Small intestine (tissue), 7 donors: ENCODE data around the gene R3HDM2. TPM values are rescaled to one million over a fixed set of nuclear protein-coding genes. Genes with fewer than 3 reads are reported as not detected.

Experiments
- DNase-seq, 2 donors: peaks; one replicate each; pipeline versions ENCODE4 v3.0.0 to v3.0.0-alpha.2; 2013
- FAIRE-seq: peaks from 2 replicates; lab custom pipeline; 2012; peaks lifted over from hg19 to GRCh38; lab: Jason Lieb, UNC
- H3K27ac ChIP-seq, 3 donors: one replicate each; pipeline ENCODE4 v1.5.1; 2013; ENCODE audit warnings: low read length in 2 of 3, mild to moderate bottlenecking in 2 of 3, control low read depth in 1 of 3, inconsistent platforms in 1 of 3, low read depth in 1 of 3, moderate library complexity in 1 of 3
- H3K27me3 ChIP-seq, 3 donors: one replicate each; pipeline ENCODE4 v1.6.1; 2013; ENCODE audit warnings: low read length in 3 of 3, inconsistent platforms in 1 of 3; ENCODE audit not compliant: control insufficient read depth in 3 of 3, insufficient read depth in 3 of 3
- H3K36me3 ChIP-seq, 3 donors: one replicate each; pipeline ENCODE4 v1.6.1; 2013; ENCODE audit warnings: low read length in 3 of 3, inconsistent platforms in 1 of 3, low read depth in 1 of 3, mild to moderate bottlenecking in 1 of 3, moderate library complexity in 1 of 3; ENCODE audit not compliant: control insufficient read depth in 3 of 3, insufficient read depth in 2 of 3
- H3K4me1 ChIP-seq, 3 donors: one replicate each; pipeline ENCODE4 v1.6.1; 2013; ENCODE audit warnings: low read length in 2 of 3, inconsistent platforms in 1 of 3, low read depth in 1 of 3, mild to moderate bottlenecking in 1 of 3, moderate library complexity in 1 of 3; ENCODE audit not compliant: control insufficient read depth in 3 of 3, insufficient read depth in 2 of 3
- H3K4me3 ChIP-seq, 3 donors: one replicate each; pipeline ENCODE4 v1.5.1; 2013; ENCODE audit warnings: low read length in 3 of 3, control low read depth in 1 of 3, inconsistent platforms in 1 of 3, low read depth in 1 of 3, mild to moderate bottlenecking in 1 of 3, moderate library complexity in 1 of 3
- H3K9me3 ChIP-seq, 2 donors: one replicate each; pipeline ENCODE4 v1.6.1; 2013; ENCODE audit warnings: low read depth in 1 of 2, low read length in 1 of 2; ENCODE audit not compliant: control insufficient read depth in 2 of 2, insufficient read depth in 1 of 2
- WGBS, 3 donors: extraction: QIAGEN DNeasy Blood & Tissue Kit; methylation state at CpG; one replicate each; pipeline ENCODE4 v1.1.7; 2013; 5-methylcytosine and 5-hydroxymethylcytosine counted together
- polyA plus RNA-seq, 4 donors: library from polyadenylated mRNA; stranded (reverse) in 3 of 4; unstranded in 1 of 4; fragments of 200-250 nt in 3 of 4; fragments of 120-200 nt in 1 of 4; gene quantifications; one replicate each; pipeline versions ENCODE4 v1.2.1 to v1.2.3, GENCODE V29; 2013
- donor health status: healthy with polysubstance abuse.
- donor health status: control.
- donor health status: control.
- donor health status: Bipolar disorder and iron deficiency.
- donor health status: healthy.

R3HDM2 gene
- polyA plus RNA-seq, 4 donors: 14.5 to 62.4 (median 18.7) TPM

GRCh38 chr12:57475271-57476161 is 44.7 kb upstream of the R3HDM2 start:
- Histone ChIP-seq H3K4me1 (peaks cover 0 to 32% (median 5%) of the 10 kb centered on the region in 3 donors), H3K36me3 (peaks cover 0 to 15% (median 0%) of the 10 kb centered on the region in 3 donors), H3K9me3 (no peaks in the 10 kb centered on the region), H3K27ac (peak overlapping the region in 1 of 3 donors; percentile 12), H3K4me3 (peak overlapping the region; percentile 8 to 48 (median 35)), H3K27me3 (peaks cover 0 to 49% (median 0%) of the 10 kb centered on the region in 3 donors)
- WGBS, 3 donors: 7 to 19% (median 12%) methylated on average over 64 to 84 of the region's 84 CpGs
- FAIRE-seq: no peak
- peak in 1 of 2 donors; percentile 77 for DNase-seq

- WGBS, 3 donors: 18 to 58% (median 34%) methylated on average over 7 of the region's 7 CpGs
These were observed 44.0 kb upstream of the R3HDM2 start for GRCh38 chr12:57474862-57475261.

GRCh38 chr12:57474430-57474829 is 43.6 kb upstream of the R3HDM2 start:
- Histone ChIP-seq H3K9me3 (no peaks in the 10 kb centered on the region), H3K36me3 (peaks cover 0 to 16% (median 0%) of the 10 kb centered on the region in 3 donors), H3K4me1 (peaks cover 0 to 39% (median 8%) of the 10 kb centered on the region in 3 donors), H3K27ac (no peak overlapping the region), H3K27me3 (peaks cover 0 to 47% (median 0%) of the 10 kb centered on the region in 3 donors), H3K4me3 (no peak overlapping the region)
- WGBS, 3 donors: 42 to 71% (median 53%) methylated on average over 8 of the region's 8 CpGs
- DNase-seq: peak in 1 of 2 donors; percentile 9
- FAIRE-seq: no peak

More at GRCh38 chr12:57474862-57475261, 44.0 kb upstream of the R3HDM2 start:
- H3K36me3 ChIP-seq: peaks cover 0 to 15% (median 0%) of the 10 kb centered on the region in 3 donors
- peaks cover 0 to 49% (median 0%) of the 10 kb centered on the region in 3 donors for H3K27me3 ChIP-seq
- no peak for FAIRE-seq
- no peak for DNase-seq
- H3K9me3 ChIP-seq: no peaks in the 10 kb centered on the region
- peaks cover 0 to 37% (median 8%) of the 10 kb centered on the region in 3 donors for H3K4me1 ChIP-seq
- H3K4me3 ChIP-seq: peak overlapping the region in 1 of 3 donors; percentile 35
- no peak overlapping the region for H3K27ac ChIP-seq

GRCh38 chr12:57473886-57474285 is 43.0 kb upstream of the R3HDM2 start:
- DNase-seq (no peak), FAIRE-seq (no peak)
- 89 to 91% (median 91%) methylated on average over 5 of the region's 5 CpGs for WGBS, 3 donors
- Histone ChIP-seq H3K27me3 (peaks cover 0 to 44% (median 0%) of the 10 kb centered on the region in 3 donors), H3K27ac (no peak overlapping the region), H3K4me3 (no peak overlapping the region), H3K36me3 (peaks cover 0 to 18% (median 0%) of the 10 kb centered on the region in 3 donors), H3K4me1 (peaks cover 0 to 41% (median 8%) of the 10 kb centered on the region in 3 donors), H3K9me3 (no peaks in the 10 kb centered on the region)

- Histone ChIP-seq H3K27ac (no peak overlapping the region), H3K36me3 (peaks cover 0 to 18% (median 0%) of the 10 kb centered on the region in 3 donors), H3K4me3 (no peak overlapping the region), H3K27me3 (peaks cover 0 to 43% (median 0%) of the 10 kb centered on the region in 3 donors), H3K4me1 (peaks cover 0 to 41% (median 8%) of the 10 kb centered on the region in 3 donors), H3K9me3 (no peaks in the 10 kb centered on the region)
- DNase-seq: no peak
- 49 to 63% (median 52%) methylated on average over 3 of the region's 3 CpGs for whole genome bisulfite sequencing, 3 donors
- FAIRE-seq: no peak
These were observed 42.5 kb upstream of the R3HDM2 start for GRCh38 chr12:57473392-57473791.

GRCh38 chr12:57472391-57472790 is 41.5 kb upstream of the R3HDM2 start:
- H3K4me3 ChIP-seq: no peak overlapping the region
- FAIRE-seq: no peak
- no peaks in the 10 kb centered on the region for H3K9me3 ChIP-seq
- peaks cover 0 to 41% (median 0%) of the 10 kb centered on the region in 3 donors for H3K27me3 ChIP-seq
- peaks cover 0 to 41% (median 8%) of the 10 kb centered on the region in 3 donors for H3K4me1 ChIP-seq
- H3K36me3 ChIP-seq: peaks cover 0 to 25% (median 0%) of the 10 kb centered on the region in 3 donors
- 71 to 77% (median 77%) methylated on average over 3 of the region's 3 CpGs for WGBS, 3 donors
- DNase-seq: no peak
- H3K27ac ChIP-seq: no peak overlapping the region

- Histone ChIP-seq H3K4me1 (peaks cover 0 to 41% (median 8%) of the 10 kb centered on the region in 3 donors), H3K9me3 (no peaks in the 10 kb centered on the region), H3K4me3 (no peak overlapping the region), H3K36me3 (peaks cover 0 to 26% (median 0%) of the 10 kb centered on the region in 3 donors), H3K27me3 (peaks cover 0 to 34% (median 0%) of the 10 kb centered on the region in 3 donors), H3K27ac (peak overlapping the region in 2 of 3 donors; percentile 12 to 76)
- whole genome bisulfite sequencing, 3 donors: 71 to 91% (median 84%) methylated on average over 3 of the region's 3 CpGs
- FAIRE-seq (no peak), DNase-seq (no peak)
These were observed 40.8 kb upstream of the R3HDM2 start for GRCh38 chr12:57471661-57472060.

- 34 to 64% (median 52%) methylated on average over 4 of the region's 4 CpGs for WGBS, 3 donors
- no peak overlapping the region for H3K4me3 ChIP-seq
- peak overlapping the region in 2 of 3 donors; percentile 60 to 76 for H3K27ac ChIP-seq
- DNase-seq (peak; percentile 85 to 93), FAIRE-seq (no peak)
- H3K36me3 ChIP-seq: peaks cover 0 to 26% (median 0%) of the 10 kb centered on the region in 3 donors
- peaks cover 0 to 37% (median 8%) of the 10 kb centered on the region in 3 donors for H3K4me1 ChIP-seq
- H3K9me3 ChIP-seq: no peaks in the 10 kb centered on the region
- H3K27me3 ChIP-seq: peaks cover 0 to 29% (median 0%) of the 10 kb centered on the region in 3 donors
These were observed 40.3 kb upstream of the R3HDM2 start for GRCh38 chr12:57470970-57471656.
